ENCODE measurements around the gene GRIK2.

Gene GRIK2

DNA sequence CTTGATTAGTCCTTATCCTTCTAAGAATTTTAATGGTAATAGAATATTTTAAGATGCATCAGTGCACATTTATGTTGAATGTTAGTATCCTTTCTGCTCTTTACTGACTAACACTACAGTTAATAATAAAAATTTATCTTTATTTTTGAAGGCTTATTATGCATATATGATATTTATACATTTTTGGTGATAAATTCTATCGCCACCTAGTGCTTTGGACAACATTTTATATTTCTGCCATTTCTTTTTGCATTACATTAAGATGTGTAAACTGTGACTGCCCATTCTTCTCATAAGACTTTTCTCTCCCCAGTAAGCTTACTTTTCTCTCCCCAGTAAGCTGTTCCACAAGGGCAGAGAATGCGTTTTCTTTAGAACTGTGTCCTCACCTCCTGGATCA, 252.3 kb downstream of the GRIK2 start:
- DNase-seq: no peak

DNA sequence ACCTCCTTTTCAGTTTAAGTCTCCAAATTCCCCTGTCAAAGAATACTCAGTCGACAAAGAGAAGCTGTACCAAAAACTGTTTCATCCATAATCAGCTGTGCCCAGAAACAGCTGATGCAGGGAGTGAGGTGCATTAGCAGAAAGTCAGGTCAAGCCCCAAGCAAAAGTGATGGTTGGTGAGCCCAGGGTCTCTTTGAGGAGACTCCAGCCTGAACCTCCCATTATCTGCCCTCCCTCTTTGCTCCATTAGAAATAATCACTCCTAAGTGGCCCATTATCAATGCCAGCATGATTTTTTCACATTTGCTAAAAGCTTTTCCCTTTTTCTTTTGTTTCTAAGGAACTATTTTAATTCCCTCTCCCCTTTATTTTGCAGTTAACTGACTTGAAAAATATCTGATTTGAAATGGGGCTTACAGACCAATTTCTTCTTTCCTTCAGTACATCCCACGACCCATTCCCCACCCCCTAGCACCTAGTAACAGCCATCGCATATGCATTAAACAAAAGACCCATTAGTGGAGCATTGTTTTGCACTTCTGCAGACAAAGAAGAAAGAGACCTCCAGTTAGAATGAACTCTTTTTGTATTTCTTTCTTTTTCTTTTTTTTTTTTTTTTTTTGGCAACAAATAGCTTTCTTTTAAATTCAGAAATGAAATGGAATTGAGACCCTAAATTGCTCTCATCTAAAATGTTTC, 257.0 kb downstream of the GRIK2 start:
- DNase-seq: no peak

DNA sequence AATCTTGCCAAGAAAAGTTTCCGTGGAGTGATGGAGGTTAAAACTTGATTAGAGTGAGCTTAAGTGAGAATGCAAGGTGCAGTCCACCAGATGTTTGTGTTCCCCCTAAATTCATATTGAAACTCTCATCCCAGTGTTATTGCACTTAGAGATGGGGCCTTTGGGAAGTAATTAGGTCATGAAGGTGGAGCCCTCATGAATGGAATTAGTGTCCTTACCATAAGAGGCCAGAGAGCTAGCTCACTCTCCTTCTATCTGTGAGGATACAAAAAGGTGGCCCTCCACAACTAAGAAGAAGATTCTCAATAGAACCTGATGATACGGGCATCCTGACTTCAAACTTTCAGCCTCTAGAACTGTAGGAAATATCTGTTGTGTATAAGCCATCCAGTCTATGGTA, 258.6 kb downstream of the GRIK2 start:
- no peak for DNase-seq

DNA sequence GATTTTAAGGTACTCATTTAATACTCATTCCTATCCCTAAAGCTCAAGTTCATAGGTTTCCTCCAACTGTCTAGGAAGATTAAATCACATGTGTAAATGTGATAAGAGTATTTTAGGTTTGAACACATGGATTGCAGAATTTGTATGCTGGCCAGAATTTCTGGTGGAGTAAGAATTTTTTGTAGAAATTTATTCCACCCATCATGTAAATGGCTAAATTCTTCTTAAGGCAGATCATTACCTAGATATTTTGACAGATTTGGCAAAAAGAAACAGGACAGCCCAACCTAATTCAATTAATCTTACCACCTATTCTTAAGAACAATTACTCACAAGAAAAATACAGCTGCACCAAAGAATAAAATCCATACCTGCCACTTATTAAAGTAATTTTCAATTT, 261.6 kb downstream of the GRIK2 start:
- DNase-seq: no peak

DNA sequence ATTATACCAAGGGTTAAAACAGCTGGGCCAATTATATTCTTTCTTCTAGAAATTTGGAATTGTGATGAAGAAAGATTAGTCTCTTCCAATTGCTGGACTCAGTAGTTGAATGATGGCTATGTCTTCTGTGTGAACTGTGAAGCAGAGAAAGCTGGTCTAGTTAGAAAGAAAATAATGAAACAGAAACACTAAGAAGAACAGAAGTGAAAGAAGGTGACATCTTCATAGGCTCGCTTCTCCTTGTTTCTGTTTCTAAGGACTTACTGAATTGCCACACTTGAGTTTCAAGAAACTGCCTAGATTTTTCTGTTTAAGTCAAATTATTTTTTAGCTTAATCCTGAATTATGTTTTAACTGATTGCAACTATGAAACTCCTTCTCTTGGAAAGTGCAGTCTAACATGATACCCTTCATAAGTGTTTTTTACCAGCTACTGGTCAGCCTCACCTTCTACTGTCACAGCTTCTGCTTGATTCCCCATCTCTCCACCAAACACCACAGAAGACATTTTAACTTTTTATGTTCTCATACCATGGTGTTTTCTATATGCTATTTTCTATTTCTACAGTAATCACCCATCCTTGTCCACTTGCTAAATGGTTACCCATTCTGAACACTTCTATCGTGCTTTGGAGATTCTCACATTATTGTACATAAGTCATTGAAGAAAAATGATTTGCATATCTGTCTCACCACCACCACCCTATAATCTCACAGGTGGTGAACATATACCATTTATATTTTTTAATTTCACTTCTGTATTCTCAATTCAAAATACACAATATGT, 268.8 kb downstream of the GRIK2 start:
- DNase-seq: no peak

DNA sequence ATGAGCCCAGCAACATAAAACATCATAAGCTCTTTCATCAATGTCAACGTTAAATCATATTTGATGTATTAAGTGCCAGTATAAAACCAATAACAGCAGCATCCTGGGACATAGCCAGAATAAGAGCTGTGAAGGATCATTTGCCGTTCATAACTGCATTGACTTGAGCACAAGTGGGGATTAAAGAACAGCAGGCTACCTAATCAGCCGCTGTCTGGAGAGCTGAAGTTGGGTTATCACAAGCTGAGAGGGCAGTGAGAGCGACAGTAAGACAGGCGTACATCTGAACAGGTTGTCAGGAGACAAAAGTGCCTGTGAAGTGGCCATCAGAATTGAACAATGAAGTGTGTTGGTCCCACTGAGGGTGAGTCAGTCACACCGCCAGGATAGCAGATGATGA, 269.6 kb downstream of the GRIK2 start:
- no peak for DNase-seq

DNA sequence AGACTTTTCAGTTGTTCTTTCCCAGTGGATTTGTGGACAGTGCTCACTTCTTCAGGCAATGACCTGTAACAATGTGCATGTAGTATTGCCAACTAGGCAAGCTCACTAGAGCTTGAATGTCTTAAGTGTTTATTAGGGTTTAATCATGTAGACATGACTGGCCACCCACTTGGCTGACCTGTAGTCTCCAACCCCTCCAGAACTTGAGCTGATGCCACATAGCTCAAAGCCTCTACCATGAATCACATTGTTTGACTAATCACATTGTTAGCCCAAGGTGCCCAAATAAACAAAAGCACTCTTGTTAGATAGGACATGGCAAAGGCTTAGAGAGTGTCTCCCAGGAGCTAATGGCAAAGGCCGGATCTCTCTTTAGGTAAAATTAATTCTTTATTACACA, 272.7 kb downstream of the GRIK2 start:
- no peak for DNase-seq

DNA sequence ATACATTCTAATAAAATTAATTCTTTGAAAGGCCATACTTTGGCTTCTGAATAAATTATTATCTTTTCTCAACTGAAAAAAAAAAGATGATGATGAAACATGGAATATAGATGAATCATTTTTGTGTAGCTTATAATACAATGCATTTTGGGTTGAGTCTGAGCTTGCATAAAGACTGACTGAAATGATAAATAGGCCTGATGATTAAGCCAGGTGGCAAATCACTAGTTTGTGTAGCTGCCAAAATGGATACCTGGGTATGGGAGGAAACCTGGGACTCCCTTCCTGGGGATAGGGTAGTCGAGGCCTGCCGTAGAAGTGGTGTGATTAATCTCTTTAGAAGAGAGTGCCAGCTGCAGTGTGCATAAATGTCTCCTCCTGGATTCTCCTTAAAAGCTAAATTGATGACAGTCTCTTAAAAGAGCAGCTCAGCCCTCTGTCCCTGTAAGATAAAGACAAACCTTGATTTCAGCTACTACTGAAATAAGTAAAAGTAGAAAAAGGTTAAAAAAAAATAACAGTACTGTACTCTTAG, 275.1 kb downstream of the GRIK2 start:
- DNase-seq: no peak

DNA sequence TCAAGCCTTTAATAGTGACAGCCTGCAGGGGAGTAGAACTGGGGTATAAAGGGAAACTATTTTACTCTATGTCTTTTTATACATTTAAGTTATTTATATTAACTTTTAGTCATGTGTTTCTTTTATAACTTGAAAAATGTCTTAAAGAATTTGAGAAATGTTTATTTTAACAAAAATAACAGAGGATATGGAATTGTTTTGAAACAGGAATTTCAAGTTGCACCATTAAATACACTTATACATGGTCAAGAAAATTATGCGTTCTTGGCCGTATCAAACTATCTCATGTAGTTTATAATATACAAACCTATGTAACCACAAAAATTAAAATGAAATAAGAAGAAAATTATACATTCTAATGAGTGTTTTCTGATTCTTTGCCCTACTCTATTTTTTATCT, 282.7 kb downstream of the GRIK2 start:
- DNase-seq: no peak

DNA sequence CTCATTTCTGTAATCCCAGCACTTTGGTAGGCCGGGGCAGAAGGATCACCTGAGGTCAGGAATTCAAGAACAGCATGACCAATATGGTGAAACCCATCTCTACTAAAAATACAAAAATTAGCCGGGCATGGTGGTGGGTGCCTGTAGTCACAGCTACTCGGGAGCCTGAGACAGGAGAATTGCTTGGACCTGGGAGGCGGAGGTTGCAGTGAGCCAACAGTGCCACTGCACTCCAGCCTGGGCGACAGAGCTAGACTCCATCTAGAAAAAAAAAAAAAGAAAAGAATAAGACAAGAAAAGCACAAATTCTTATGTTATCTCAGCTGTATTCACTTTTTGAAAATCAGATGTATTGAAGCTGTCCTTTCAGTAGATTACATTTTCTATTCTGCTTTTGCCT, 289.4 kb downstream of the GRIK2 start:
- DNase-seq: no peak

DNA sequence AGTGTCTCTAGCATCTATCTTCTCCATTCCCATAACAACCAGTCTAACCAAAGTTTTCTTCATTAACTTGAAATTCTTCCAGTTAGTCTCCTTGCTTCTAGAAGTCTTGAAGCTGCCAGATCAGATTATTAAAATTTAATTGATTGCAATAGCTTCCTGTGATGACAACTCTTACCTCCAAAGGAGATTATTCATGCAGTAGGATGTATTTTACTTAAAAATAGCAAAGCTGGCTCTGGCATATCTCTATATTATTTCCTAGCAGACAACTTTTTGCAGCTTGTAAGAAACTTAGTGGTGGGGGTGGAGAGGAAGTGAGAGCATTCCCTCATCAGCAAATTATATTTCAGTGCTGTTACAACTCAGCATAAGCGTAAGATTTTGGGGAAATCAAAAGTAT, 290.4 kb downstream of the GRIK2 start:
- DNase-seq: no peak

DNA sequence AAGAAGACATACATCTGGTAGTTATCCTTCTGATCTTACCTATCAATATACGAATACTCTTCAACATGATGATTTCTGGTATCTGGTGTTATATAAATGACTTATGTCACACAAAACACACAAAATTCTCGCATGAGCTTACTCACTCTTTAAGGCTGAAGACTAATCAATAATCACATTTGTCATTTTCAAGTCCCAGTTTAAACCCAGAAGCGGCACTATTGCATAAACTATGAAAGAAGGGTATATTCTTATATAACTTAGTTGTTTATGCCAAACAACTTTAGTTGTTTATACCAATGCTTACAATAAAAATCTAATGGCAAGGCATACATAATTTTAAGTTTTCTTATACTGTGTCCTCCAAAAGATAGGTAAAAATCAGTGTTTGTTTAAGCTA, 293.1 kb downstream of the GRIK2 start:
- no peak for DNase-seq

DNA sequence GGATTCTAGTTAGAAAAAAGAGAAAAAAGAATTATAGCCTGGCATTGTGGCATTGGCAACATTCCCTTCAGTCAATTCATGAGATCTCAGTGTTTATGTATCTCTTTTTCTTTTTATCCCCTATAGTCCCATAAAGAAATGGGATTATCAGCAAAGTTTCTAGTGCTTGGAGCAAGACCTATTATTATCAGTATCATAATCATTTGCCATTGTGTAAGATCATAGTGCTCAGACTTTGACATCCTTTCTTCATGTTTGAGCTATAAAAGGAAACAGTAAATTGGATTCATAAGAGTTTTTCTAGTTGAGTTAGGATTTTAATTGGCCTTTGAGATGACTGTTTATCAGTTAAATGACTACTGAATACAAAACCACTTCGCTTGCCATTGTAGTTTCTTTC, 295.6 kb downstream of the GRIK2 start:
- no peak for DNase-seq

DNA sequence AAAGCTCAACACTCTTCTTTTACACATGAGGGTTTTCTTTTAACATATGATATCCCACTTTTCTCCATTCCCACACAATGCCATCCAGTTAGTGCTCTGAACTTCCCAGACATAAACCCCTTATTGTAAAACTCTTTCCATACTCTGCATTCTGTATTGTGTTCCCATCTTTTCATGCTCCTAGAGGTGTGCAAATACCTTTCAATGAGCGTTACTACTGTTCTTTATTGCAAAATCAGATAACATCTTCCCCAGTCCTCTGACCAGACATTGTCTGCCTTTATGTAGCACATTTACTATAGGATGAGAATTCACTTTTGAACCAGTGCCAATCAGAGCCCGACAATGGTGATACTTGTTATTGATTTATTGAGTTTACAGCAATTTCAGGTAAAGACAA, 296.2 kb downstream of the GRIK2 start:
- no peak for DNase-seq

DNA sequence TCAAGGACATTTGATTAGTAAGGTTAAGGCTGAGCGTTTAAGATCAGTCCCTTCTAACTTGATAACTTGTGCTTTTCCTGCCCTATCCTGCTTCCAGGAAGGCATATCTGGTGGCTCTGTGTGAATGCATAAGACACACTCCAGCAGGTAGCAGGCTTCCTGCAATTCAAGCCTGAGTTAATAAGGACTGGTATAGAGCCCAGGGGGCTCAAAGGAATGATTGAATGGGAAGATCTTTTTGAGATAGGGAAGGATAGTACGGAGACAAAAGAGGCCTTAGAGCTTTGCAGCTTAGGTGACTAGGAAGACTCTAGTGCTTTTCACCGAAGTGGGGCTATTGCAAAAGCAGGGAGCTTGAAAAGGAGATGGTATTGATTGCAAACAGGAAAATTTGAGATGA, 307.1 kb downstream of the GRIK2 start:
- no peak for DNase-seq

DNA sequence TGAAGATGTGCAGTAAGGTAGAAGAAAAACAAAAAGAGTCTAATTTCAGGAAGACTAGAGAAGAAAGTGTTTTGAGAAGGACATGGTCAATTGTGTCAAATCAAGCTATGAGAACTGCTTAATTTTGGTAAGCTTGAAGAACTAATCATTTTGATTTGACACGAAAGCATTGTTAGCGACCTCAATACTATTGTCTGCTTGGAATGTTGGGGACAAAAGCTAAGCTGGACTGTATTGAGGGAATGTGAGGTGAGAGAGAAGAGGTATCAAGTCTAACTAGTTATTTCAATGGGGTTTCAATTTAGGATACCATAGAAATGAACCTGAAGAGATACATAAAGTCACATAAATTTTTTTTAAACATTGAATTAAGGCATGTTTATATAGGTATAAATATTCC, 309.8 kb downstream of the GRIK2 start:
- no peak for DNase-seq

DNA sequence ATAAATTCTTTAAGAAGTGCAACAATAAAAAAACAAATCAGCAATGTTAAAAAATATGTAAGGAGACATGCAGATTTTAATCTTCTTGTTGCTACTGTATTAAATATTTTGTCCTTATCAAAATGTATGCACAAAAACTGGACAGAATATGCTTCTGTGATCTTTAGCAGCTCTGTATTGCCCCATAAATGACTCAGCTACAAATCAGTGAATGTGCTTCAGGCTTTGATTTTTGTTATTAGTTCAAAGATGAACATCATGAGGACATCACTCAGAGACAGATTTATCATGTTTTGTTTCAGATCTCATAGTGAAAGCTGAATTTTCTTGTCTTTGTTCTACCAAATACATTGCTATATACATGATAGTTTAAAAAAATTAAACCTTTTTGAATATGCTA, 312.4 kb downstream of the GRIK2 start:
- no peak for DNase-seq

DNA sequence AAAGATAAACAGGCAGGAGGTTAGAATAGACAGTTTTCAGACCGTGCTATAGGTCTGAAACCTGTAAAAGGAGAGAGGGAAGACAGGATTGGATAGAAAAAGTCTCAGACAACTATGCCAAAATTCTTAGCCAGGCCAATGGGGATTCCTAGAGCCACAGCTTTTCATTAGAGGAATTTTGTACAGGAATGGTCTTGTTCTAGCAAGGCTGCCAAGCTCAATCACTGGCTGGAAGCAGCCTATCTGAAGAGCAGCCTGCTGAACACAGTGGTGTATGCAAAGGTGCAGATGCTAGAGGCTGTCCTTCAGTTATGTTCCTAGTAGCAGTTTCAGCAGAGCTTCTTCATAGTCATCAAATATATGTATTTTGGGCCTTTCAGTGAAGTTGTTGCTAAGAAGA, 313.1 kb downstream of the GRIK2 start:
- no peak for DNase-seq

DNA sequence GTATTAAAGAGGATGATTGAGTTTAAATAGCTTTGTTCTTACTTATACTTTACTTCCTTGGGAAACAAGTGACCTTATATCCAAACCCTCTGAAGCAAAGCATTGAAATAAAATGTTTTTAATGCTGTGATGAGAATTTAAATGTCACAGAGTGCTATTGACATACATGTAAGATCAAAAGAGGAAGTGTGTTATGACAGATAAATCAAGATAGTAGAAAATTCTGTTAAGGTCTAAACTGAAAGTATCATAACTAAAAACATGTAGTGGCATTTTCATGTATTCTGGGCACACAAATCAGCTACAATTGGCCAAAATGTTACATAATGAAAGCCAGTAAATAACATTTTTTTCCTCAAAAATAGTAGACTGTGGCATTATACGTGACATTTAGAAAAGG, 318.0 kb downstream of the GRIK2 start:
- no peak for DNase-seq

DNA sequence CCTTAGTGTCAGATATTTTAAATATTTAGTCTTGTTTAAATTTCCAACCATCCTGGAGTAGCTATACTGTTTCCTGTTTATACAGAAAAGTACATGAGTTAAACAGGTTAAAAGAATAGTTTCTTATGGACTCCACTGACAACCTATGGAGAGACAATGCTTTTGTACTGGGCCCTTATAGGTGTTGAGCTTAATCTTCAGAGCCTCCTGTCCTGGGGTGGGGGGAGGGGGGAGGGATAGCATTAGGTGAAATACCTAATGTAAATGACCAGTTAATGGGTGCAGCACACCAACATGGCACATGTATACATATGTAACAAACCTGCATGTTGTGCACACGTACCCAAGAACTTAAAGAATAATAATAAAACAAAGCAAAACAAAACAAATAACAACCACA, 322.9 kb downstream of the GRIK2 start:
- DNase-seq: no peak

DNA sequence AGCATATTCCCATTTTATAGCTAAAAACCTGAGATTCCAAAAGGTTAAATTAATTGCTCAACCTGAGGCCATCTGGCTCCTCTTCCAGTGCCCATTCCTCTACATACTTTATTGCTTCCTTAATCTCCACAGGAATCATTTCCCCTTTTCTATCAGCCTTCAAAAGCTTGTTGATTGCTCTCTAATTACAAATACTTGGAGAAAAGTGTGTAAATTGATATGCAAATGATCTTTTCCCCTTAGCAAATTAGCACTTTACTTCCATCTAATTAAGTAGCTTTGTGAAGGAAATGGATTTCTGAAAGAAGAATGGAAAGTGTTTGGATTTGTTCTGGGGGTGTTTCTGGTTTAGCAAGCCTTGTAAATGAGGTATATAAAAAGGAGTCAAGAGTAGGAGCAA, 323.3 kb downstream of the GRIK2 start:
- DNase-seq: no peak

DNA sequence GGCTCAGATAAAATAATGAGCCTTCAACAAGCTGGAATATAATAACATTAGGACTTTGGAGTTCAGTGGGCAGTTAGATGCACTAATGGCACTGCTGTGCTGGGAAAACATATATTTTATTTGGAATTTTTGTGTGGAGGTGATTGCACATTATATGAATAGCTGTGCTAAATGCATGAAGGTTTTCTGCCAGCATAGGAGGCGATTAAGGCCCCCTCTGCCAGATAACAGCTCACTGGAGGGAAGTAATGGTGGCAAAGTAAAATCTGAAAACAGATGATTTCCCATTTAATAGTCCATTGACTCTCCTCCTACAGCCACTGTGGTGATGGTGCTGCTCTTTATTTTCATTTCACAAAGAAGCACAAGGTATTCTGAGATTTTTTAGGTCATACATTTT, 326.0 kb downstream of the GRIK2 start:
- no peak for DNase-seq

DNA sequence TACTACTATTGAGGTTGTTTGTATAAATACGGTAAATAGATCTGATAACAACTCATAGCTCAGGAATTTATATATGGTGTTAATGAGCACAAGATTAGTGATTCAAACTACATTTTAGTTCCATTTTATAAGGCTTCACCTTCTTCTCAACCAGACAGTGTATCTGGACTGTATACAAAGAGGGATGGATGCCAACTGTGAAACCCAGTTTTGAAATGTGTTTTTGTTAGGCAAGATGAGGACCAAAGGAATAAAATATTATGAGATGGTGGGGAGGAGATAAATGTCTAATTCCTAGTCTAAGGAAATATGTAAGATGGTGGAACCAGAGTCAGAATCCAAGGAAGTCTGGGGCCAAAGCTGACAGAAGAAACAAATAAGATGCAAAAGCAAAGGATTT, 329.0 kb downstream of the GRIK2 start:
- no peak for DNase-seq

DNA sequence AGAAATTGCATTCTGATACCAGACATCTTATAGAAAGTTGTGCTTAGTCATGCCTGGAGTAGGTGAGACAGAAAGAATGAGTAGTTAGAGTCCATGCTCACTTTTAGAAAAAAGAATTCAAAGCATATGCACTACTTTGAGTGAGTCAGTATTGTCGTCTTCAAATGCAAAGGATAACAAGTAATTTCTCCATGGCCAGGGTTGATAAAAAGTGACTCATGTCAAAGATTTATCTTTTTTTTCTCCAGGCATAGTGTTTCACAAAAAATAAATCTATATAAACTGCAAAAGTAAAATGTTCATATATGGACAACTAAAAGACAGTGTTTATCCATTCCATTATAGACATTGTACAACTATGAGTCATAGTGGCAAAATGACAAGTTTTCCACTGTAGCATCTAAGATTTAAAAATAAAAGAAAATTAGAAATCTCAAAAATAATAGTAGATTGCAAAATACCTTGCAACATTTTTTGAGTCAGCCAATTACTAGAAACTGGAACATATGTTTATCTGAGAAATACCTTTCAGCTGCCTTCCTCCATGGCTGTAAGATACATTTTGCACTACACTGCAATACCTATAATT, 329.6 kb downstream of the GRIK2 start:
- DNase-seq: no peak
